Breast epithelium (tissue), 4 donors: Measurements from ENCODE around the gene TMEM232. TPM values are rescaled to one million over a fixed set of nuclear protein-coding genes. Genes with fewer than 3 reads are reported as not detected.

Experiments
- DNase-seq, 2 donors: peaks; one replicate each; pipeline ENCODE4 v3.0.0-alpha.2; 2019; ENCODE audit warnings: low spot score in 2 of 2
- H3K27ac ChIP-seq, 2 donors: fragments of 200-600 bp; sonication (generic) in 1 of 2; one replicate each; pipeline ENCODE4 v1.5.1; 2016 to 2019; ENCODE audit warnings: mild to moderate bottlenecking in 1 of 2
- H3K27me3 ChIP-seq, 2 donors: fragments of 200-600 bp; sonication (generic) in 1 of 2; one replicate each; pipeline versions ENCODE4 v1.5.1 to v1.6.0; 2017 to 2019; ENCODE audit warnings: control low read depth in 1 of 2, mild to moderate bottlenecking in 1 of 2
- H3K36me3 ChIP-seq: fragments of 200-600 bp; one replicate; pipeline ENCODE4 v1.5.1; 2019
- H3K4me1 ChIP-seq, 2 donors: fragments of 200-600 bp; sonication (generic); one replicate each; pipeline ENCODE4 v1.5.1; 2016 to 2019; ENCODE audit warnings: control low read depth in 1 of 2
- H3K4me3 ChIP-seq, 3 donors: fragments of 200-600 bp; sonication (generic); 1 replicate in 2 of 3; 2 replicates in 1 of 3; pipeline ENCODE4 v1.5.1; 2016 to 2019; ENCODE audit warnings: mild to moderate bottlenecking in 3 of 3, moderate library complexity in 2 of 3
- H3K9me3 ChIP-seq, 2 donors: fragments of 200-600 bp; sonication (generic) in 1 of 2; one replicate each; pipeline ENCODE4 v1.5.1; 2016 to 2019; ENCODE audit warnings: control low read depth in 1 of 2
- CTCF ChIP-seq, 3 donors: fragments of 450-650 bp; IDR thresholded peaks; one replicate each; pipeline ENCODE4 v1.5.1; 2016 to 2017; ENCODE audit warnings: antibody characterized with exemption in 3 of 3, mild to moderate bottlenecking in 3 of 3, moderate library complexity in 3 of 3
- POLR2A ChIP-seq: fragments of 450-650 bp; IDR thresholded peaks from one replicate; pipeline ENCODE4 v1.6.1; 2016; ENCODE audit warnings: antibody characterized with exemption, mild to moderate bottlenecking, moderate library complexity
- POLR2AphosphoS5 ChIP-seq, 3 donors: sonication (generic); formaldehyde crosslinking; IDR thresholded peaks; one replicate each; pipeline ENCODE4 v1.6.1; 2017; ENCODE audit warnings: antibody characterized with exemption in 3 of 3
- intact Hi-C: fragments of 100-400 bp; cut with DNase I; formaldehyde crosslinking; loops from one replicate; pipeline ENCODE4 v1.15.1; 2023; ENCODE audit warnings: low total_unique reads
- total RNA-seq, 3 donors: library from RNA; depleted of rRNA; stranded (reverse); fragments of >200 nt; gene quantifications; one replicate each; pipeline ENCODE4 v1.1.0, GENCODE V29; 2016

The TMEM232 gene
- total RNA-seq, 3 donors from 2014 or later, result 2.0 to 6.4 (median 4.6) TPM

- Histone ChIP-seq H3K4me1 (no peaks in the 10 kb centered on the region), H3K9me3 (no peaks in the 10 kb centered on the region), H3K27me3 (no peaks in the 10 kb centered on the region), H3K4me3 (no peak overlapping the region), H3K27ac (no peak overlapping the region), H3K36me3 (no peaks in the 10 kb centered on the region)
- DNase-seq, result no peak
- TF ChIP-seq POLR2AphosphoS5 (IDR thresholded peaks at IDR 0.05) (no peak), CTCF (IDR thresholded peaks at IDR 0.05) (no peak), POLR2A (no peak)
- intact Hi-C loops, result no loop called here
Measured at GRCh38 chr5:110630350-110630749, 96.1 kb downstream of the TMEM232 start.

- intact Hi-C loops, result no loop called here
- Histone ChIP-seq H3K4me1 (no peaks in the 10 kb centered on the region), H3K9me3 (no peaks in the 10 kb centered on the region), H3K27me3 (no peaks in the 10 kb centered on the region), H3K27ac (no peak overlapping the region), H3K4me3 (no peak overlapping the region), H3K36me3 (no peaks in the 10 kb centered on the region)
- TF ChIP-seq CTCF (IDR thresholded peaks at IDR 0.05), result peak; percentile 17 to 42 (median 41)
- TF ChIP-seq POLR2AphosphoS5 (IDR thresholded peaks at IDR 0.05), result no peak
- no peak for DNase-seq
Measured at GRCh38 chr5:110625376-110625999, 101.0 kb downstream of the TMEM232 start.

- no peak overlapping the region for H3K27ac ChIP-seq
- H3K4me1 ChIP-seq, result no peaks in the 10 kb centered on the region
- TF ChIP-seq CTCF (IDR thresholded peaks at IDR 0.05) (no peak), POLR2A (no peak), POLR2AphosphoS5 (IDR thresholded peaks at IDR 0.05) (no peak)
- H3K9me3 ChIP-seq, result no peaks in the 10 kb centered on the region
- H3K36me3 ChIP-seq, result no peaks in the 10 kb centered on the region
- DNase-seq, result no peak
- H3K27me3 ChIP-seq, result no peaks in the 10 kb centered on the region
- H3K4me3 ChIP-seq, result no peak overlapping the region
- intact Hi-C loops, result no loop called here
Measured at GRCh38 chr5:110623874-110624273, 102.6 kb downstream of the TMEM232 start.

GRCh38 chr5:110618941-110619340, 107.5 kb downstream of the TMEM232 start:
- Histone ChIP-seq H3K27me3 (no peaks in the 10 kb centered on the region), H3K27ac (no peak overlapping the region), H3K36me3 (no peaks in the 10 kb centered on the region), H3K4me1 (no peaks in the 10 kb centered on the region), H3K4me3 (no peak overlapping the region), H3K9me3 (peaks cover 0 to 8% of the 10 kb centered on the region in 2 donors)
- DNase-seq, result no peak
- intact Hi-C loops, result no loop called here
- TF ChIP-seq POLR2A (no peak), POLR2AphosphoS5 (IDR thresholded peaks at IDR 0.05) (no peak), CTCF (IDR thresholded peaks at IDR 0.05) (no peak)

- TF ChIP-seq CTCF (IDR thresholded peaks at IDR 0.05), result no peak
- TF ChIP-seq POLR2A, result no peak
- TF ChIP-seq POLR2AphosphoS5 (IDR thresholded peaks at IDR 0.05), result no peak
- peaks cover 0 to 8% of the 10 kb centered on the region in 2 donors for H3K9me3 ChIP-seq
- no peak overlapping the region for H3K27ac ChIP-seq
- H3K36me3 ChIP-seq, result no peaks in the 10 kb centered on the region
- no peak for DNase-seq
- H3K4me3 ChIP-seq, result no peak overlapping the region
- H3K4me1 ChIP-seq, result no peaks in the 10 kb centered on the region
- no peaks in the 10 kb centered on the region for H3K27me3 ChIP-seq
- intact Hi-C loops, result no loop called here
Measured at GRCh38 chr5:110616009-110616408, 110.5 kb downstream of the TMEM232 start.
